ENCODE measurements around the gene RASL10A. TPM values are rescaled to one million over a fixed set of nuclear protein-coding genes. Genes with fewer than 3 reads are reported as not detected.

Gene RASL10A
- total RNA-seq, 1 donor from 2014 or later: 2.5 TPM

GRCh38 chr22:29325356-29325755 lies 9.9 kb upstream of the RASL10A start:
- DNase-seq (ENCODE audit: low read depth): no peak

DNA sequence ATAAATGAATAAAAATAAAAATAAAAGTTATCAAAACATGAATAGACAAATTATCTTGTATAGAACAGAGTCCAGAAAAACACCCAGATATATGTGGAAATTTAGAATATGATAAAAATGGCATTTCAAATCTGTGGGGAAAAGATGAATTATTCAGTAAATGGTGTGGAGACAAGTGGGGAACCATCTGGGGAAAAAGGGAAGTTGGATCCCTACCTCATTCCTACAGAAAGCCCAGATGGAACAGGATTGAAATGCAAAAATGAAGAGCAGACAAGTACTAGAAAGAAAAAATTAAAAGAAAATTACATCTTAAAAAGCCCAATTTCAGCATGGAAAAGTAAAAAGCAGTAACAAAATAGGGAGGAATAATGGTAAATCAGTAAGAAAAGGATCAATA lies 8.1 kb upstream of the RASL10A start:
- no peak for DNase-seq (ENCODE audit: low read depth)

DNA sequence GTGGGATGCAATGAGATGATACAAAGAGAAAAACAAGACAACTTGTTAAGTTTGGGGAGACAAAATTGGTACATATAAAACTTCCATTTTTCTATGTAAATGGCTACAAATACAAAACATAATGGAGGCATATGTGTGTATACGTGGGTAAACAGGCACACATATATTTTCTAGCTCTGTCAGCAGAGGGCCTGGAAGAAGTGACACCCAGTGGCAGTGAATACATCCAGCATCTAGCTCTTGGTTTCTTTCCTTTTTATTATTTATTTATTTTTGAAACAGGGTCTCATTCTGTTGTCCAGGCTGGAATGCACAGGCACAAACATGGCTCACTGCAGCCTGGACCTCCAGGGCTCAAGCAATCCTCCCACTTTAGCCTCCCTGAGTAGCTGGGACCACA lies 5.0 kb upstream of the RASL10A start:
- no peak for DNase-seq (ENCODE audit: low read depth)

- no peak for DNase-seq (ENCODE audit: low read depth)
These were observed 3.6 kb upstream of the RASL10A start for GRCh38 chr22:29319072-29319471.

- DNase-seq (ENCODE audit: low read depth): no peak
These were observed 2.4 kb upstream of the RASL10A start for GRCh38 chr22:29317827-29318454.

DNA sequence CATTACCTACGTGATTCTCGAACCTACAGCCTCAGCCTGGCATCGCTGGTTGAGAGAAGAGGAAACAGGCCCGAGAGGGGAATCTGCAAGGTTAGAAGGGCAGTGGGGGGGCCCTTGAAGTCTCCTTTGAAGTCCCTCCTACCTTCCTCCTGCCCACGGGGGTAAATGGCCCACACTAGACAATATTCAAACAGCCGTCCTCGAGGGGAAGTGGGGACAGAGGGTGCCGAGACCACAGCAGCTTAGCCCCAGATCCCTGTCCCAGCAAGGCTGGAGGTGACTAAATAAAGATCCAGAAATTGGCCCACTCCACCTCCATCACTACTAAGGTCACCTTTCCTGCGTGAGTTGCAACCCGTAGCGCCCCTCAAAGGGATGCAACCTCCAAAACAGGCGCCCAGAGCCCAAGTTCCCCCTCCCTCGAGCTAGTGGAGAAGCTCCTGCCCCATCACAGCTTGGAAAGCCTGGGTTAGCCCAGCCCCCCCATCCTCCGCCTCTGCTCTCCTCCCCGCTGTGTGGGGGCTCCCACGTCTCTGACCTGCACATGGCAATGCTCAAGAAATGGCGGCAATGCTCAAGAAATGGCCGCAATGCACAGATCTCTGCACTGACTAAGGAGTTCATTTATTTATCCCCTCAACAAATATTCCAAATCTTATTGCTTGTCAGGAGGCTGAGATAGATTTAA lies 788 bp upstream of the RASL10A start:
- no peak for DNase-seq (ENCODE audit: low read depth)

DNA sequence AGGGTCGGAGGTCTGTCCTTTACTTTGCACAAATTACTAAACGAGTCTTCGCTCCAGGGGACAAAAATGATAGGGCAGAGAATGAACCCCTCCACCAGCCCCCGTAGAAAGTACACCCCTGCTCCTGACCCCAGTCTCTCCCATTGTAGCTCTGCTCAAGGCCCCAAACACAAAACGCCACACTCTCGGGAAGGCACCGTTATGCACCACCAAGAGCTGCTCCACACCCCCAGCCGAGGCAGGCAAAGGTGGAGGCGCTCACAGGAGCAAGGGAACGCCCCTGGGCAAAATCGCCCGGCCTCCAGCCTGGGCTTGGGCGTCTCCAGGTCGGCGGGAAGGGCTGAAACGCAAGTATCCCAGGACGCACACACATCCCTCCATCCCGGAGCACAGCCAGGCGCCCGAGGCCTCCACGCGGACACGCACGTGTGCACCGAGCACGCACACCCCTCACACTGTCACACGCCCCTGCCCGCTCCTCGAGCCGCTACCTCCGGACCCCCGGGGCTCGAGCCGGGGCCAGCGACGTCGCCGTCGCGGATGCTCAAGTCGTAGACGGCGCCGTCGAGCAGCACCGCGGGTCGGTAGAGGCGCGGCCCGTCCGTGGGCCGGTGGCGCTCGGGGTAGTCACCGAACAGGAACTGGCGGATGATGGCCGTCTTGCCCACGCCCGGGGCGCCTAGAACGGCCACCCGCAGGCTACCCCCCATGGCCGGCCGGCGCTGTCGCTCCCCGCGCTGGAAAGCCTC lies 786 bp downstream of the RASL10A start:
- no peak for DNase-seq (ENCODE audit: low read depth)

DNA sequence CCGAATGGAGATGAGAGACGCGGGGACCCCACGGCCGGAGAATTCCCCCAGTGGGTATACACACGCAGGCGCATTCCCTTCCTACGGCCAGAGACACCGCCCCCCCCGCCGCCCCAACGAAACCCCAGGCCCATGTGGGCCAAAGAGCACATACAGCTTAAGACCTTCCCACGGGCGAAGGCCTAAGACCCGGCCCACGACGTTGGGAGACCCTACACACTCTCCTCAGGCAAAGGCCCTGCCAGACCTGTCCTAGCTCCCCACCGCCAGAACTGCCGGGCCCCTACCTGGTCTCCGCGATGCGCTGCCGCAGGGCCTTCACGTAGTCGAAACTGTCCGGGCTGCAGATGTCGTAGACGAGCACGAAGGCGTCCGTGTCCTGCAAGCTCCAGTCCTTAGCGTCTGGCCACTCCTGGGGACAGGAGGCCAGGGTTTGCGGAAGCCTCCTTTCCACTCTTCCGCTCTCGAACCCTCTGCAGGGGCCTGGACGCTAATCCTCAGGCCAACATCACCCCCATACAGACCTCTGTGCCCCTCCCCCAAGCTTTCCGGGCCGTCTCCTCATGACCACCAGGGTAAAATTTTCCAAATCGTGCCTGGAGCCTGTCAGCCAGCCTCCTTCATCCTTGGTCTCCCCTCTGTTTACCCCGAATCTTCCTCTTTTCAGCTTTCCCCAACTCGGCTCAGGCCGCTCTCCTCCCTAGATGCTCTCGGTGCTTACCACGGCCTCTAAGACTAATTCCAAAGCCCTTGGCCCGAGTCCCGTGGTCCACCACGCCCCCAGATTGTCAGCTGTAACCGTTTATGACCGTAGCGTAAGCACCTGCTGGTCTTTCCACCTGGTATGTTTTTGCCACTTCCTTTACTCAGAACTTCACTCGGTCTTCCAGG lies 1.7 kb downstream of the RASL10A start:
- no peak for DNase-seq (ENCODE audit: low read depth)

GRCh38 chr22:29313126-29313575 lies 2.3 kb downstream of the RASL10A start:
- DNase-seq (ENCODE audit: low read depth): no peak

GRCh38 chr22:29312218-29313125 lies 3.0 kb downstream of the RASL10A start:
- no peak for DNase-seq (ENCODE audit: low read depth)

DNA sequence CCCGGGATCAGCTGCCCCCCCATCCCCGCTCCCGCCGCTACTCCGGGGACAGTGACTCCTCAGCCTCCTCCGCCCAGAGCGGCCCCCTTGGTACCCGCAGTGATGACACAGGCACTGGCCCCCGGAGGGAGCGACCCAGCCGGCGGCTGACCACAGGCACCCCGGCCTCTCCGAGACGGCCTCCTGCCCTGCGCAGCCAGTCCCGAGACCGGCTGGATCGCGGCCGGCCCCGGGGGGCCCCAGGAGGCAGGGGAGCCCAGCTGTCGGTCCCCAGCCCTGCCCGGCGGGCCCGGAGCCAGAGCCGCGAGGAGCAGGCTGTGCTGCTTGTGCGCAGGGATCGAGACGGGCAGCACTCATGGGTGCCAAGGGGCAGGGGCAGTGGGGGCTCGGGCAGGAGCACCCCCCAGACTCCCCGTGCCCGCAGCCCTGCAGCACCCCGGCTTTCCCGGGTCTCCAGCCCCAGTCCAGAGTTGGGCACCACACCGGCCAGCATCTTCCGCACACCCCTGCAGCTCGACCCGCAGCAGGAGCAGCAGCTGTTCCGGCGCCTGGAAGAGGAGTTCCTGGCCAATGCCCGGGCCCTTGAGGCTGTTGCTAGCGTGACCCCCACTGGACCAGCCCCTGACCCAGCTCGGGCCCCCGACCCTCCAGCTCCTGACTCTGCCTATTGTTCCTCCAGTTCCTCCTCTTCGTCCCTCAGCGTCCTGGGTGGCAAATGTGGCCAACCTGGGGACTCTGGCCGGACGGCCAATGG lies 3.9 kb downstream of the RASL10A start:
- peak; percentile 68 for DNase-seq (ENCODE audit: low read depth)

DNA sequence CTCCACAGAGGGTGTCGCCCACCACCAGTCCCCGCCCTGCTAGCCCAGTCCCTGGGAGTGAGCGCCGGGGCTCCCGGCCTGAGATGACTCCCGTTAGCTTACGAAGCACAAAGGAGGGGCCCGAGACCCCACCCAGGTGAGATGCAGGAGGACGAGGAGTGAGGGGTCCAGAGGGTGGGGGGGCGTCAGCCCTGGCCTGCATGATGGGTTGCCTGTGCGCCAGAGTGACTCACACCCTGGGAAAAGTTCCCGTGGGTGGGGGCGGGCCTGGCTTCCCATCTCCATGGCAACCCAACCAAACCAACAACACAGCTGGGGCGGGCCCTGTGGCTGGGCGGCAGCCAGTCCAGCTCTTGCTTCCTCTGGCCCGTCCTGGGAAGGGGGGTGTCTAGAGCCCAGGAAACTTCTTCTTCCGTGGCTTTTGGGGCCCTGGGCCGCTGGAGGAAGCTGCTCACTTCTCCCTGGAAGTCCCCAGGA lies 4.6 kb downstream of the RASL10A start:
- DNase-seq (ENCODE audit: low read depth): peak; percentile 95

- DNase-seq (ENCODE audit: low read depth): no peak
These were observed 5.2 kb downstream of the RASL10A start for GRCh38 chr22:29310065-29310862.

DNA sequence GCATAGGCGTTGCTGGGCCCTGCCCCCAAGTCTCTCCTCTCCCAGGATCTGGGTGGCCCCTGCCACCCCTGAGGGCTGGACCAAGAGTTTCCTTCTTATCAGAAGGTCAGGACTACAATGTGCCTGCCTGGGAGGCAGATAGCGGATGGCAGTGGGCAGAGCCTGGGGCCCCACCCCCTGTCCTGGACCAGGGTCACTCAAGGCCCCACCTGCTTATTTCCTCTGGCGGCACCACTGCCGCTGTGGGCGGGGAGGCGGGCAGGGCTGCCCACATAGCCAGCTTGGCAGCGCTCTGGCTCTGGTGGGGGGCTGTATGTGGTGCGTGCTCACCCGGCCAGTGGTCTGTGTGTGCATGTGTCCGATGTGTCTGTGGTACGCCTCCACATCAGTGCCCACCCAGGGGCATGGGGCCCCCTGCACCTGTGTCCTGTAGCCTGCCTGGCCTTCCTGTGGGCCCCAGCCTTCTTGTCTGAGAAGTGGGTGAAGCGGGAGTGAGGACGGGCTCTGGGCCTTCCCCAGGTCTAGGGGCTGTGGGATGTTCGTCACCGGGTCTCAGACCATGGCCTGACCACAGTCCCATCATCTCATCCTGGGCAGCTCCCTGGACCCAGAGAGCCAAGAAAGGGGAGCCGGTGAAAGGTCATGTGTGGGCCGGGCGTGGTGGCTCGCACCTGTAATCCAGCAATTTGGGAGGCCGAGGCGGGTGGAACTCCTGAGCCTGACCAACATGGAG lies 6.0 kb downstream of the RASL10A start:
- peak; percentile 69 for DNase-seq (ENCODE audit: low read depth)

DNA sequence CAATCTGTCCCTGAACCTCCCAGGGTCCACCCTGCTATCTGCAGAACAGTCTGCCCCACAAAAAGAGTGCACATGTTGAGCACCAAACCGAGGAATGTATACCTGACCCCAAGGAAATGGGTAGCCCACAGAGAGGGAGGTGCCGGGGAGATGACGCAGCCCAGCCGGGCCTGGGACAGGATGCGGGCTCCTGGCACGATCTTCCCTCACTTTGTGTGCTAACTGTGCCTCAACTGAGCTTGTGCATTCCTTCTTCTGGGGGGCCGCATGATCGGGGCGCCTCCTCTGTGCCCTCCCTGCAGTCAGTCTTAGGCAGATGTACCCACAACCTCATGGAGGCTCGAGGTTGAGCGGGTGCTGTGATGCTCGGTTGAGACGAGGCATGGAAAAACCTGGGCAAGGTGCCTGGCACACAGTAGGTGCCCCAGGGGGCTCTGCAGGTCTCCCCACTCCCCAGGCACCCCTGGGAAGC lies 6.7 kb downstream of the RASL10A start:
- DNase-seq (ENCODE audit: low read depth): peak; percentile 58

DNA sequence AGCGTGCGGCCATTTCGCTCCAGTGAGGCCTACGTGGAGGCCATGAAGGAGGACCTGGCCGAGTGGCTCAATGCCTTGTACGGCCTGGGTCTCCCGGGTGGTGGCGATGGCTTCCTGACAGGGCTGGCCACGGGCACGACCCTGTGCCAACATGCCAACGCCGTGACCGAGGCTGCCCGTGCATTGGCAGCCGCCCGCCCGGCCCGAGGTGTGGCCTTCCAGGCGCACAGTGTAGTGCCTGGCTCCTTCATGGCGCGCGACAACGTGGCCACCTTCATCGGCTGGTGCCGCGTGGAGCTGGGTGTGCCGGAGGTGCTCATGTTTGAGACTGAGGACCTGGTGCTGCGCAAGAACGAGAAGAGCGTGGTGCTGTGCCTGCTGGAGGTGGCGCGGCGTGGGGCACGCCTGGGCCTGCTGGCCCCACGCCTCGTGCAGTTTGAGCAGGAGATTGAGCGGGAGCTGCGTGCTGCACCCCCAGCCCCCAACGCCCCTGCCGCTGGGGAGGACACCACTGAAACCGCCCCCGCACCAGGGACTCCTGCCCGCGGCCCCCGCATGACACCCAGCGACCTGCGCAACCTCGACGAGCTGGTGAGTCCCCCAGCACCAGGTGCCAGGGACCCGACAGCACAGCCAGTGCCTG lies 7.2 kb downstream of the RASL10A start:
- no peak for DNase-seq (ENCODE audit: low read depth)

- DNase-seq (ENCODE audit: low read depth): peak; percentile 62
These were observed 7.8 kb downstream of the RASL10A start for GRCh38 chr22:29307596-29308147.

All from myocyte (in vitro differentiated cells).